GM19395 (cell line): ENCODE measurements around the gene RAB11FIP3.
"Not testable (repeated sequence)": the region's sequence is repeated elsewhere in the genome, so short reads cannot be mapped to it uniquely, and the experiment has no call there.

Source experiments
- ATAC-seq: cut with Tn5 transposase; IDR thresholded peaks from one replicate; pipeline ENCODE4 v1.9.1; 2021; ENCODE audit warnings: mild to moderate bottlenecking, moderate library complexity; ENCODE audit not compliant: unreplicated experiment

Gene RAB11FIP3, protein sequence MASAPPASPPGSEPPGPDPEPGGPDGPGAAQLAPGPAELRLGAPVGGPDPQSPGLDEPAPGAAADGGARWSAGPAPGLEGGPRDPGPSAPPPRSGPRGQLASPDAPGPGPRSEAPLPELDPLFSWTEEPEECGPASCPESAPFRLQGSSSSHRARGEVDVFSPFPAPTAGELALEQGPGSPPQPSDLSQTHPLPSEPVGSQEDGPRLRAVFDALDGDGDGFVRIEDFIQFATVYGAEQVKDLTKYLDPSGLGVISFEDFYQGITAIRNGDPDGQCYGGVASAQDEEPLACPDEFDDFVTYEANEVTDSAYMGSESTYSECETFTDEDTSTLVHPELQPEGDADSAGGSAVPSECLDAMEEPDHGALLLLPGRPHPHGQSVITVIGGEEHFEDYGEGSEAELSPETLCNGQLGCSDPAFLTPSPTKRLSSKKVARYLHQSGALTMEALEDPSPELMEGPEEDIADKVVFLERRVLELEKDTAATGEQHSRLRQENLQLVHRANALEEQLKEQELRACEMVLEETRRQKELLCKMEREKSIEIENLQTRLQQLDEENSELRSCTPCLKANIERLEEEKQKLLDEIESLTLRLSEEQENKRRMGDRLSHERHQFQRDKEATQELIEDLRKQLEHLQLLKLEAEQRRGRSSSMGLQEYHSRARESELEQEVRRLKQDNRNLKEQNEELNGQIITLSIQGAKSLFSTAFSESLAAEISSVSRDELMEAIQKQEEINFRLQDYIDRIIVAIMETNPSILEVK

GRCh38 chr16:425082-425718 lies at the start of gene RAB11FIP3:
Gene RAB11FIP3 (plus strand): TSS chr16:425649. CDS start chr16:426007, 358 bp downstream.
- ATAC-seq = peak; percentile 84

DNA sequence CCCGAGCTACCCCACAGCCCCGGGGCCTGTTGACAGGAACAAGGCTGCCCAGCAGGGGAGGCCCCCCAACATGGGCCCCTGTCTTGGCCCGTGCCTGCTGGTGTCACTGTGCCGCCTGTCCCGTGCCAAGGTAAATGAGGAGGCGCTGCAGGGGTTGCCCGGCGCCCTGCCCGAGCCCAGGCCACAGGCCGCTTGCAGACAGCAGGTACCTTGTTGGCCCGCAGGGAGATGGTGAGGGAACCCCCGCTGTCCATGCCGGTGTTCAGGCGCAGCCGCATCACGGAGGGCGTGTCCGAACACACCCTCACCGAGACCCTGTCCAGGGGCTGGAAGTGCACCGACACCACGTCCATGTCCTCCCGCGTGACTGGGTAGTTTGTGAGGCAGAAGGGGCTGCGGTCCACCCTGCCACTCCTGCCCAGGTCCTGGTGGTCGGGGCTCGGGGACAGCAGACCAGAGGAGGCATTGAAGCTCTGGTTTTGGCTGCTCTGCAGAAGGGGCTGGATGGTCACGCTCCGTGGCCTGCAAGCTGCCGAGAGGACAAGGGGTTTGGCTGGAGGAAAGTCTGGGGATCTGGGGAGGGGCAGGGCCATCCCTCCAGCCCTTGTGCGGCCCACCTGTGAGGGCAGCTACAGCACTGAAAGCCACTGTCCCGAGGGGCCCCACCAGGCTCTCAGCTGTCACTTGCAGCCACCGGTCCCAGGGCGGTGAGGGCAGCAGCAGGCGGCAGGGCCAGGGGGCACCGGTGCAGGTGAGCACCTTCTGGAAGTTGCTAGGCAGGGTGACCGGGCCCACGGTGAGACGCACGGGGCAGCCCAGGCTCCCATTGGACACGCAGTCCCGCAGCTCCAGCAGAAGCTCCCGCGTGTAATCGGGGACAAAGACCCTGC lies 49.3 kb upstream of the RAB11FIP3 start:
- no peak for ATAC-seq

- ATAC-seq = no peak
Observed at GRCh38 chr16:376817-377418, 48.5 kb upstream of the RAB11FIP3 start.

DNA sequence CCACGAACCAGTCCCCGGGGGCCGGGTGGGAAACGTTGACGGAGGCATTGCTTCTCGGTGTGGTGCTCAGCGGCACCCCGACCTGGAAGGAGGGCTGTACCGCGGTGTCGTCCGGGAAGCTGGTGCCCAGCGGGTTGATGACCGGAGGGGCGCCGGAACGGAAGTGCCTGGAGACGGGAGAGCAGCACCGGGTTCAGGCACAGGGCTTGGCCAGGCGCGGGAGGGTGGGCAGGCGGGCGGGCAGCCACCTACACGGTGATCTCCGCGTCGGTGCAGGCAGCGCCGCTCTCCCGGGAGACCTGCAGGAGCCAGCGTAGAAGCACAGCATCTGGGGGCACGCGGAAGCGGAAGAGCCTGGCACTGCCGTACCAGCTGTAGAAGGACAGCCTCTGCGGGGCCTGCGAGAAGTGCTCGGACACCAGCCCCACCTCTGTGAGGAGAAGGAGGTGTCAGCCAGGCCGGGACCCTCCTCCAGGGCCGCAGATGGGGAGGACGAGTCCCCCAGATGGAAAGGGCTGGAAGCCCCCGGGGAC lies 48.0 kb upstream of the RAB11FIP3 start:
- no peak for ATAC-seq

DNA sequence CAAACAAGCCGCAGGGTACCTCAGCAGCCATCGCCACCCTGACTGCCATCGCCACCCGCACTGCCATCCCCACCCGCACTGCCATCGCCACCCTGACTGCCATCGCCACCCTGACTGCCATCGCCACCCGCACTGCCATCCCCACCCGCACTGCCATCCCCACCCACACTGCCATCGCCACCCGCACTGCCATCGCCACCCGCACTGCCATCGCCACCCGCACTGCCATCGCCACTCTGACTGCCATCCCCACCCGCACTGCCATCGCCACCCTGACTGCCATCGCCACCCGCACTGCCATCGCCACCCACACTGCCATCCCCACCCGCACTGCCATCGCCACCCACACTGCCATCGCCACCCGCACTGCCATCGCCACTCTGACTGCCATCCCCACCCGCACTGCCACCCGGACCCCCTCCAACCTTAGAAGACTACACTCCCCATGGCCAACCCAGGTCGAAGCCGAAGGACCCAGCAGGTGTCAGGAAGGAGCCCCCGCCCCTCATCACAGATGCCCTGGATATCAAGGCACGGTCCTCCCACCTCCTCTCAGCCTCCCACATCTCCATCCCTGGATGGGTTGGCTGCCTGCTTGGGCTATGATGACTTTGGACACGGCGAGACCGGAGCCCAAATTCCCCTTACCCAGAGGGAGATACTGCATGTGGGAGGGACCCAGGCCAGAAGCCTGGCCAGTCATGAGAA lies 47.2 kb upstream of the RAB11FIP3 start:
- ATAC-seq = not testable (repeated sequence)

DNA sequence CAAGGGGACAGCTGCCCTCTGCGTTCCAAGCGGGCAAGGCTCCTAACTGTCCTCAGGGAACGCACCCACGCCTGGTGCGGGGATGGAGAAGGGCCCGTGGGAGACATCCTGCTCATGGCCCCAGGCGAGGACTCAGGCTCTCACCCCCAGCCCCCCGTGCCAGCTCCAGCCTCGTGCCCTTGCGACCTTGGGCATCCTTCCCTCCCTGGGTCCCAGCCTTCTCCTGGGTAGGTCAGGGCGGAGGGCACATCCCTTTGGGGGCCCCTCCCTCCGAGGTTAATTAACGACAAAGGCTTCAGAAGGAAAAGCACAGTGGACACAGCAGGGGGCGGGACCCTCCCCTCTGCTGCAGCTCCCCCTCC lies 46.6 kb upstream of the RAB11FIP3 start:
- no peak for ATAC-seq

GRCh38 chr16:379183-379960 lies 46.1 kb upstream of the RAB11FIP3 start:
- ATAC-seq = no peak

GRCh38 chr16:379961-380761 lies 45.3 kb upstream of the RAB11FIP3 start:
- ATAC-seq = no peak

DNA sequence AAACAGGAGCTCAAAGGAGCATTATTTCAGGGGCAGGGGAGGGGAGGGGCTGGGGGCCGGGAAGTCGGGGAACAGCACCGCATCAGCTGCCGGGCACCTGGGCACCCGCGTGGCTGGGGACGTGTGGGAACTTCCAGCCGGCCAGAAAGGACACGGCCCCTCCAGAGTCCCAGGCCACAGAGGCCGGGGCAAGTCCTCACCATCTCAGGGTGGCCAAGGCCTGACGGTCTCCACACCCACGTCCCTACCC lies 44.8 kb upstream of the RAB11FIP3 start:
- ATAC-seq = no peak

DNA sequence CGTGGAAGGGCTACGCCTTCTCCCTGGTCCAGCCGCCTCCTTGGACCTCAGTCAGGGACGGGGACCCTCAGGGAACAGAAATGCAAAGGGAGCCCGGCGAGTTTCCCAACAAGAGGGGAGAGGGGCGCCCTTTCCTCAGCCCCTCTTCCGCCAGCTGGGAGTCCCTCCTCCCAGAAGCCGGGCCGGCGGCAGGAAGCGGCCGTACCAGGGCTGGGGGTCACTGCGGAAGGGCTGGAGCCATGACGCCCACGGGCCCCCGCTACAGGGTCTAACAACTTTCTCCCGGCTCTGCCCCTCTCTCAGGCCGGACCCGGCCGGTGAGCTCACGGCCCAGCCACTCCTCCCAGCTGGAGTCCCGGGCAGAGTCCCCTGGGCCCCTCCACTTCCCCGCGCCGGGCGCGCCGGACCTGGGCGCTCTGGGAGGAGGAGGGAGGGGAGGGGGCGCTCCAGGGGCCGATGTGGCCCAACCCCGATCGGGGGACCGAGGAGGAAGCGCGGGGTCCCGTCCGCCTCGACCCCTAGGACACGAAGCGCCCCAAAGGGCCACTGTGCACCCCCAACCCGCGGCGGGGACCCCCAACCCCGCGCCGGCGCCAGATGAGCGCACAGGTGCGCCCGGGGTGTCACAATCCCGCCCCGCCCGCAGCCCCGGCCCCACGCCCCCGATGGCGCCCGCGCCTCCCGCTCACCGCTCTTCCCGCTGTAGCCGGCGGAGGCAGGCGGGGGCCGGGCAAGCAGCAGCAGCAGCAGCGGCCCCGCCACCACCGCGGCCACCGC lies 44.2 kb upstream of the RAB11FIP3 start:
- no peak for ATAC-seq

- no peak for ATAC-seq
Observed at GRCh38 chr16:381789-382717, 43.4 kb upstream of the RAB11FIP3 start, which contains the start of gene PGAP6. Gene PGAP6 (minus strand): TSS chr16:381978. CDS start chr16:381821, 157 bp downstream.

- no peak for ATAC-seq
Observed at GRCh38 chr16:383326-384051, 42.0 kb upstream of the RAB11FIP3 start.

DNA sequence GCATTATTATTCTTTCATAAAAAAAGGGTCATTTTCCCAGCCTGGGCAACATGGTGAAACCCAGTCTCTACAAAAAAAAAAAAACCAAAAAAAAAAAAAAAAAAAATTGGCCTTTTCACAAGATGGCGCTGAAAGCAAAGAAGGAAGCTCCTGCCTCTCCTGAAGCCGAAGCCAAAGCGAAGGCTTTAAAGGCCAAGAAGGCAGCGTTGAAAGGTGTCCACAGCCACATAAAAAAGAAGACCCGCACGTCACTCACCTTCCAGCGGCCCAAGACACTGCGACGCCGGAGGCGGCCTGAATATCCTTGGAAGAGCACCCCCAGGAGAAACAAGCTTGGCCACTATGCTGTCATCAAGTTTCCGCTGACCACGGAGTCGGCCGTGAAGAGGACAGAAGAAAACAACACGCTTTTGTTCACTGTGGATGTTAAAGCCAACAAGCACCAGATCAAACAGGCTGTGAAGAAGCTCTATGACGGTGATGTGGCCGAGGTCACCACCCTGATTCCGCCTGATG lies 38.8 kb upstream of the RAB11FIP3 start:
- no peak for ATAC-seq

GRCh38 chr16:387761-388666 lies 37.4 kb upstream of the RAB11FIP3 start:
- not testable (repeated sequence) for ATAC-seq
